ENCODE measurements around the gene MPRIP. TPM values are rescaled to one million over a fixed set of nuclear protein-coding genes. Genes with fewer than 3 reads are reported as not detected.

MPRIP gene
- total RNA-seq, 1 donor from 2014 or later, result 275 TPM

- Mint-ChIP-seq H3K4me3 (no peak overlapping the region), H3K36me3 (peaks cover 8% of the 10 kb centered on the region), H3K4me1 (ENCODE audit: unreplicated experiment) (peaks cover 33% of the 10 kb centered on the region), H3K9me3 (no peaks in the 10 kb centered on the region), H3K27me3 (no peaks in the 10 kb centered on the region), H3K27ac (peak overlapping the region; percentile 1)
- no peak for TF ChIP-seq CTCF (conservative IDR thresholded peaks at IDR 0.05)
- DNase-seq (ENCODE audit: extremely low spot score, unreplicated experiment), result no peak
Observed at GRCh38 chr17:17122781-17123483, 80.7 kb downstream of the MPRIP start.

GRCh38 chr17:17124341-17124740 lies 82.1 kb downstream of the MPRIP start:
- H3K36me3 Mint-ChIP-seq, result peaks cover 16% of the 10 kb centered on the region
- H3K27me3 Mint-ChIP-seq, result no peaks in the 10 kb centered on the region
- no peak overlapping the region for H3K27ac Mint-ChIP-seq
- peaks cover 36% of the 10 kb centered on the region for H3K4me1 Mint-ChIP-seq (ENCODE audit: unreplicated experiment)
- no peak overlapping the region for H3K4me3 Mint-ChIP-seq
- H3K9me3 Mint-ChIP-seq, result no peaks in the 10 kb centered on the region
- no peak for DNase-seq (ENCODE audit: extremely low spot score, unreplicated experiment)
- TF ChIP-seq CTCF (conservative IDR thresholded peaks at IDR 0.05), result no peak

GRCh38 chr17:17125136-17126084 lies 83.2 kb downstream of the MPRIP start:
- Mint-ChIP-seq H3K9me3 (no peaks in the 10 kb centered on the region), H3K4me1 (ENCODE audit: unreplicated experiment) (peaks cover 37% of the 10 kb centered on the region), H3K27ac (no peak overlapping the region), H3K27me3 (no peaks in the 10 kb centered on the region), H3K36me3 (peaks cover 18% of the 10 kb centered on the region), H3K4me3 (no peak overlapping the region)
- no peak for TF ChIP-seq CTCF (conservative IDR thresholded peaks at IDR 0.05)
- no peak for DNase-seq (ENCODE audit: extremely low spot score, unreplicated experiment)

GRCh38 chr17:17126131-17127110 lies 84.2 kb downstream of the MPRIP start:
- H3K4me1 Mint-ChIP-seq (ENCODE audit: unreplicated experiment), result peaks cover 26% of the 10 kb centered on the region
- no peak overlapping the region for H3K27ac Mint-ChIP-seq
- H3K36me3 Mint-ChIP-seq, result peaks cover 15% of the 10 kb centered on the region
- TF ChIP-seq CTCF (conservative IDR thresholded peaks at IDR 0.05), result no peak
- H3K4me3 Mint-ChIP-seq, result no peak overlapping the region
- no peak for DNase-seq (ENCODE audit: extremely low spot score, unreplicated experiment)
- no peaks in the 10 kb centered on the region for H3K9me3 Mint-ChIP-seq
- no peaks in the 10 kb centered on the region for H3K27me3 Mint-ChIP-seq

GRCh38 chr17:17127156-17127555 lies 84.9 kb downstream of the MPRIP start:
- Mint-ChIP-seq H3K36me3 (peaks cover 9% of the 10 kb centered on the region), H3K9me3 (no peaks in the 10 kb centered on the region), H3K27me3 (no peaks in the 10 kb centered on the region), H3K4me3 (no peak overlapping the region), H3K4me1 (ENCODE audit: unreplicated experiment) (peaks cover 21% of the 10 kb centered on the region), H3K27ac (no peak overlapping the region)
- TF ChIP-seq CTCF (conservative IDR thresholded peaks at IDR 0.05), result no peak
- DNase-seq (ENCODE audit: extremely low spot score, unreplicated experiment), result no peak

Data from type B pancreatic cell (in vitro differentiated cells).